ENCODE results near the gene ADAP1.

The ADAP1 gene

GRCh38 chr7:903921-904755 lies 50.3 kb downstream of the ADAP1 start:
- TF ChIP-seq CTCF (conservative IDR thresholded peaks at IDR 0.05): no peak
- H3K27ac ChIP-seq: no peak overlapping the region

GRCh38 chr7:902996-903395 lies 51.5 kb downstream of the ADAP1 start:
- peak overlapping the region; percentile 34 for H3K27ac ChIP-seq
- no peak for TF ChIP-seq CTCF (conservative IDR thresholded peaks at IDR 0.05)

- H3K27ac ChIP-seq: peak overlapping the region; percentile 34
- TF ChIP-seq CTCF (conservative IDR thresholded peaks at IDR 0.05): no peak
Observed at GRCh38 chr7:901388-902154, 52.9 kb downstream of the ADAP1 start.

GRCh38 chr7:901041-901387 lies 53.5 kb downstream of the ADAP1 start:
- H3K27ac ChIP-seq: no peak overlapping the region
- no peak for TF ChIP-seq CTCF (conservative IDR thresholded peaks at IDR 0.05)

GRCh38 chr7:900331-901040 lies 54.0 kb downstream of the ADAP1 start:
- H3K27ac ChIP-seq: no peak overlapping the region
- TF ChIP-seq CTCF (conservative IDR thresholded peaks at IDR 0.05): no peak

- TF ChIP-seq CTCF (conservative IDR thresholded peaks at IDR 0.05): no peak
- H3K27ac ChIP-seq: no peak overlapping the region
Observed at GRCh38 chr7:899806-900205, 54.7 kb downstream of the ADAP1 start.

Data from VCaP (cell line).